Adipose tissue (tissue), 3 donors: ENCODE measurements around the gene CIROP. TPM values are rescaled to one million over a fixed set of nuclear protein-coding genes. Genes with fewer than 3 reads are reported as not detected.
"Not testable (repeated sequence)": the region's sequence is repeated elsewhere in the genome, so short reads cannot be mapped to it uniquely, and the experiment has no call there.

Source experiments
- H3K27ac ChIP-seq: one replicate; pipeline ENCODE4 v1.5.1; 2013; ENCODE audit warnings: low read depth, low read length
- WGBS, 3 donors: extraction: QIAGEN DNeasy Blood & Tissue Kit; methylation state at CpG; one replicate each; pipeline ENCODE4 v1.1.7; 2013; 5-methylcytosine and 5-hydroxymethylcytosine counted together
- polyA plus RNA-seq, 3 donors: library from polyadenylated mRNA; stranded (reverse); fragments of 200-250 nt; gene quantifications; one replicate each; pipeline ENCODE4 v1.2.3, GENCODE V29; 2013
- donor health status: healthy with polysubstance abuse.
- donor health status: Bipolar disorder and iron deficiency.
- donor health status: healthy.

CIROP gene
- polyA plus RNA-seq, 3 donors = 0.03 to 0.56 TPM; not detected in 1

GRCh38 chr14:23118506-23119362 lies 13.9 kb upstream of the CIROP start, which contains the start of gene CEBPE:
TSS of gene CEBPE (minus strand) at chr14:23119255. CDS start at chr14:23119091, 164 bp downstream.
- 57 to 77% (median 65%) methylated on average over 32 of the region's 32 CpGs for WGBS, 3 donors
- H3K27ac ChIP-seq = no peak within 1 kb of the TSS

- no peak overlapping the region for H3K27ac ChIP-seq
- 77 to 82% (median 81%) methylated on average over 32 of the region's 32 CpGs for WGBS, 3 donors
These were observed 12.7 kb upstream of the CIROP start for GRCh38 chr14:23117371-23118020.

- WGBS, 3 donors = 76 to 79% (median 77%) methylated on average over 5 of the region's 5 CpGs
- H3K27ac ChIP-seq = no peak overlapping the region
These were observed 11.1 kb upstream of the CIROP start for GRCh38 chr14:23115918-23116317.

GRCh38 chr14:23115039-23115731 lies 10.4 kb upstream of the CIROP start:
- no peak overlapping the region for H3K27ac ChIP-seq
- WGBS, 3 donors = 51 to 77% (median 57%) methylated on average over 10 of the region's 10 CpGs

GRCh38 chr14:23114669-23115038 lies 9.9 kb upstream of the CIROP start:
- WGBS, 3 donors = 49 to 72% (median 68%) methylated on average over 4 of the region's 4 CpGs
- H3K27ac ChIP-seq = no peak overlapping the region

GRCh38 chr14:23114120-23114458 lies 9.3 kb upstream of the CIROP start:
- 38 to 61% (median 46%) methylated on average over 5 of the region's 5 CpGs for WGBS, 3 donors
- no peak overlapping the region for H3K27ac ChIP-seq

GRCh38 chr14:23113431-23114119 lies 8.8 kb upstream of the CIROP start:
- no peak overlapping the region for H3K27ac ChIP-seq
- WGBS, 3 donors = 32 to 43% (median 37%) methylated on average over 10 of the region's 10 CpGs

- H3K27ac ChIP-seq = no peak overlapping the region
- 36 to 52% (median 38%) methylated on average over 12 of the region's 12 CpGs for WGBS, 3 donors
These were observed 7.8 kb upstream of the CIROP start for GRCh38 chr14:23112359-23113178.

GRCh38 chr14:23110579-23111365 lies 6.0 kb upstream of the CIROP start:
- no peak overlapping the region for H3K27ac ChIP-seq
- 37 to 48% (median 44%) methylated on average over 5 of the region's 5 CpGs for WGBS, 3 donors

GRCh38 chr14:23109769-23110168 lies 5.0 kb upstream of the CIROP start:
- WGBS, 3 donors = 86 to 90% (median 89%) methylated on average over 1 of the region's 1 CpG

GRCh38 chr14:23108169-23108568 lies 3.4 kb upstream of the CIROP start:
- 92 to 94% (median 94%) methylated on average over 24 of the region's 24 CpGs for WGBS, 3 donors
- H3K27ac ChIP-seq = not testable (repeated sequence)

More at GRCh38 chr14:23109769-23110168, 5.0 kb upstream of the CIROP start:
- H3K27ac ChIP-seq = no peak overlapping the region

- not testable (repeated sequence) for H3K27ac ChIP-seq
- 84 to 91% (median 86%) methylated on average over 1 to 3 of the region's 5 CpGs for WGBS, 3 donors
These were observed 2.8 kb upstream of the CIROP start for GRCh38 chr14:23107620-23108019.

- no peak overlapping the region for H3K27ac ChIP-seq
These were observed 1.9 kb upstream of the CIROP start for GRCh38 chr14:23106747-23107045.

- WGBS, 3 donors = 85 to 89% (median 86%) methylated on average over 4 of the region's 4 CpGs
- H3K27ac ChIP-seq = no peak overlapping the region
These were observed 597 bp upstream of the CIROP start for GRCh38 chr14:23105348-23105824.

- no peak overlapping the region for H3K27ac ChIP-seq
These were observed 659 bp downstream of the CIROP start for GRCh38 chr14:23104070-23104590.

GRCh38 chr14:23103581-23103980 lies 1.2 kb downstream of the CIROP start:
- 84 to 94% (median 92%) methylated on average over 4 of the region's 4 CpGs for WGBS, 3 donors
- no peak overlapping the region for H3K27ac ChIP-seq

More at GRCh38 chr14:23104070-23104590, 659 bp downstream of the CIROP start:
- WGBS, 3 donors = 75 to 88% (median 87%) methylated on average over 6 of the region's 6 CpGs

GRCh38 chr14:23102801-23103200 lies 2.0 kb downstream of the CIROP start:
- no peak overlapping the region for H3K27ac ChIP-seq
- 79 to 95% (median 95%) methylated on average over 2 of the region's 2 CpGs for WGBS, 3 donors
